GM12873 (cell line): ENCODE data around the gene PGLYRP3.

Source experiments
- TF ChIP-seq, protein P1 (sequence below): IDR thresholded peaks from 2 replicates; pipeline ENCODE4 v1.5.1; 2012; ENCODE audit warnings: low read depth, mild to moderate bottlenecking, moderate library complexity, low read length, control low read depth; ENCODE audit not compliant: insufficient read depth; ENCODE audit errors: missing control alignments

Gene PGLYRP3

DNA sequence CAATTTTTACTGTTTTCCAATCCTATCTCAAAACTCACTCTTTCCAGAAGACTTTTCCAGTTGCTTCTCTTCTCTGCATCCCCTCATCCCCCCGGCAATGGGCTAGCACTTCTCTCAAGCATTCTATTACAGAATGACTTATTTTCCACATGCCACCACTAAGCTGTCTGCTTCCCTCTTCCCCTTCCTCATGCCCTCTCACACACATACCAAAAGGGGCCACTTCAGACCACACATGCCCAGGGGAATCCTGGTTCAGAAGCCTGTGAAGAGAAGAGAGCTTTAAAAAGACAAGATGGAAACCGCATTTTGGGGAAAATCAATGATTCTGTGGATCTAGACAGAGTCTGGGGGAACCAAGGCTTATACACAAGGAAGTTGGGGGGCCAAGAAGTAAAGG lies 61.7 kb downstream of the PGLYRP3 start:
- TF ChIP-seq, protein P1, sequence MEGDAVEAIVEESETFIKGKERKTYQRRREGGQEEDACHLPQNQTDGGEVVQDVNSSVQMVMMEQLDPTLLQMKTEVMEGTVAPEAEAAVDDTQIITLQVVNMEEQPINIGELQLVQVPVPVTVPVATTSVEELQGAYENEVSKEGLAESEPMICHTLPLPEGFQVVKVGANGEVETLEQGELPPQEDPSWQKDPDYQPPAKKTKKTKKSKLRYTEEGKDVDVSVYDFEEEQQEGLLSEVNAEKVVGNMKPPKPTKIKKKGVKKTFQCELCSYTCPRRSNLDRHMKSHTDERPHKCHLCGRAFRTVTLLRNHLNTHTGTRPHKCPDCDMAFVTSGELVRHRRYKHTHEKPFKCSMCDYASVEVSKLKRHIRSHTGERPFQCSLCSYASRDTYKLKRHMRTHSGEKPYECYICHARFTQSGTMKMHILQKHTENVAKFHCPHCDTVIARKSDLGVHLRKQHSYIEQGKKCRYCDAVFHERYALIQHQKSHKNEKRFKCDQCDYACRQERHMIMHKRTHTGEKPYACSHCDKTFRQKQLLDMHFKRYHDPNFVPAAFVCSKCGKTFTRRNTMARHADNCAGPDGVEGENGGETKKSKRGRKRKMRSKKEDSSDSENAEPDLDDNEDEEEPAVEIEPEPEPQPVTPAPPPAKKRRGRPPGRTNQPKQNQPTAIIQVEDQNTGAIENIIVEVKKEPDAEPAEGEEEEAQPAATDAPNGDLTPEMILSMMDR, result no peak

GRCh38 chr1:153250166-153250565 lies 62.6 kb downstream of the PGLYRP3 start:
- TF ChIP-seq, protein P1, result no peak

DNA sequence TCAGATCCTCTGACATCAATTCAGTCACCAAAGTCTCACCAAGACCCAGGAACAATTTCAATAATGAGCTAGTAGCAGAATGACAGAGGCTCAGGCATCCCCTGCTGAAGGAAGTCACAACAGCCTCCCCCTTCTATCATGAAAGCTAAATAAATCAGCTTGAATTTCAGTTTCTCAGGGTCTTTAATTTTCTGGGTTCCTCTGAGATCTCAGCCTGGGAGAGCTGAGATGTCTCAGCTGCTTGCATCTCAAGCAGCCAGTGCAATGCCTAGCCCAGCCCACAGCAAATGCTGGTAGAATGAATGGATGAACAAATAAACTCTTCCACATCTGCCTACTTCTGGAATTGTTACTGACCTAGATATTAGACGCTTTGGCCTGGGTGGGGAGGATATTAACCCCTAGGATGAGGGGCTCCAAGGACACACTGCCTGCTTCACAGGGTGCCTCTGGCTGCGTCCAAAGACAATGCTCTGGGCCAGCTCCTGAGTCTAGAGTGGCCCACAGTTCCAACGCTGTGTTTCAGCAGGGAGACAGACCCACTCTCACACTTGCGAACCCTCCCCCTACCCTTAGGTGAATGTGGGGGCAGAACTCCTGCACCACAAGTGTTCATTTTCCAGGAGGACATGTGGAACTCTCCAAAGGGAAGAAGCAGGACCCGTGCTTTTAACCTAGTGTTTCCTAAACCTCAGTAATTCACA lies 64.4 kb downstream of the PGLYRP3 start:
- TF ChIP-seq, protein P1, result no peak
